ENCODE results near the gene GRB14.
"Not testable (repeated sequence)": the region's sequence is repeated elsewhere in the genome, so short reads cannot be mapped to it uniquely, and the experiment has no call there.

The GRB14 gene

DNA sequence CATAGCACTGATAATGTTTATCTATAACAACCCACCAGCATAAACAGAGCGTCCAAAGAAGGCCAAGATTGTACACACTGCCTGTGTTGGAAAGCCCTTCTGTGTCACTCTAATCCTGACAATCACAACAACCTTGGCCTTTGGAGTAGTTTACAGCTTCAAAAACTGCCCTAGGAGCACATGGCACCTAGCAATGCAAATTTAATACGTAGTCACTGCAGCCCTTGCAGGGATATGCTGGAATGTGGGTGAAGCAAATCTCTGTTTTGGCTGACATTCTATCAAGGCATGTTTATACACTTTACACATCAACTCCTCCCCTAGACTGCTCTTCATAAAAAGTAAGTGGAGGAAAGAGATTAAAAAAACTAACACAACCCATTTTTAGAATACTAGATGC, 66.8 kb downstream of the GRB14 start:
- no peak for DNase-seq

DNA sequence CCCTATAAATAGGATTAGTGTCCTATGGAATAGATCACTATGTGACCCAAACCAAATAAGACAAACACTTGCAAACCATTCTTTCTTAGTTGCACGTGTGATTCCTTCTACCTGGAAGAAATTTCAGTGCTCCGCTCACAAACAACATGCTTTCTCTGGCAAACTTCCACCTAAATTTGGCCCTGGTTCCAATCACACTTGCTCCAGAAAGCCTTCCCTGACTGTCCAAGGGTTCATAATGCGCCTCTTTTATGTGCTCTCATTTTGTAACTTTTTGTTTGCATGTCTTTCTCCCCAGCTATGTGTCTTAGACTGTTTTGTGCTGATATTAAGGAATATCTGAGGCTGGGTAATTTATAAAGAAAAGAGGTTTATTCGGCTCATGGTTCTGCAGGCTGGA, 69.8 kb downstream of the GRB14 start:
- no peak for DNase-seq

DNA sequence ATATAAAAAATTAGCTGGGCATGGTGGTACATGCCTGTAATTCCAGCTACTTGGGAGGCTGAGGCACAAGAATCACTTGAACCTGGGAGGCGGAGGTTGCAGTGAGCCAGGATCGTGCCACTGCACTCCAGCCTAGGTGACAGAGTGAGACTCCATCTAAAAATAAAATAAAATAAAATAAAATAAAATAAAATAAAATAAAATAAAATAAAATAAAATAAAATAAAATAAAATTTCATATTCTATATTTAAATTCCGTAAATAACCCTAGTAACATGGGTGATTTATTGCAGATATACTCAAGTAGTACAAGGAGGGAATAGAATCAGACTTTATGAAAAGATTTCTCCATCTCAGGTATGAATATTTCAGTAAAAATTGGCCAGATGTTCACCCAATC, 71.6 kb downstream of the GRB14 start:
- not testable (repeated sequence) for DNase-seq

GRCh38 chr2:164545484-164545883, 75.8 kb downstream of the GRB14 start:
- no peak for DNase-seq

DNA sequence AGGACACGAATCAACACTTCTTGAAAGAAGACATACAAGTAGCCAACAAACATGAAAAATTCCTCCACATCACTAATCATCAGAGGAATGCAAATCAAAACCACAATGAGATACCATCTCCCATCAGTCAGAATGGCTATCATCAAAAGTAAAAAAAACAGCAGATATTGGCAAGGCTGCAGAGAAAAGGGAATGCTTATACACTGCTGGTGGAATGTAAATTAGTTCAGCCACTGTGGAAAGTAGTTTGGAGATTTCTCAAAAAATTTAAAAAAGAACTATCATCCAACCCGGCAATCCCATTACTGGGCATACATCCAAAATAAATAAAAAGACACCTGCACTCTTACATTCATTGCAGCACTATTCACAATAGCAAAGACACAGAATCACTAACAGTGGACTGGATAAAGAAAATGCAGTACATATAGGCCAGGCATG, 78.7 kb downstream of the GRB14 start:
- DNase-seq: peak; percentile 16

GRCh38 chr2:164538240-164538866, 82.9 kb downstream of the GRB14 start:
- DNase-seq: peak; percentile 9

DNA sequence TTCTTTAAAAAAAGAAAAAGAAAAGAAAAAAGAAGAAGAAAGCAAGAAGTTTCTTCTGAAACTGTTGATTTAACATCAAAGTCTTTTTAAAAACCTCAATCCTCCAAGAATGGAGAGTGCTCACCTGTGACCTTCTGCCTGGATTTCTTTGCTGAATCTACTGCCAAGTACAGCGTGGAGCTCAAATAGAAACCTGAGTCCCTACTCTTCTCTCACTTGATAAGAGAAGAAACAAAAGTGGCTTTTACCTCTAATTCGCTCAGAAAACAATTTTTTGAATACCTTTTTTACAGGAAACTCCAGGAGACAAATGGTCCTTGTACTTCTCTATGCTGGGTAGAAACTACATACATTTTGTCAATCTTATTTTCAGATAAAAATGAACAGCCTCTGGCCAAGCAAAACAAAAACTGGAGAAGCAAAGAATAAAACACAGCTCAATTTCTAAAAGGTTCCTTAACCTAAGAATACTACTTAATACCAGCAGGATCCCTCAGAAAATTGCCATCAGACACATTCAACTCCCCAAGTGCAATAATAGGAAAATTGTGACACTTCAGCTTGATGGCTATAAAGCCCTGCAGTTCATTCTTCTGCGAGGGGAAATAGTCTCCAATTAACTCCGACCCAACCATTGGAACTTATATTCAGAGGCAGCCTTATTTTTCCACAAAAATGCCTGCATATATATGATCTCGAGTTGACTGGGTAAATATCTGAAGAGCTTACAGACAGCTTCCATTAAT, 85.8 kb downstream of the GRB14 start:
- DNase-seq: peak; percentile 2

- DNase-seq: no peak
Observed at GRCh38 chr2:164530464-164530863, 90.8 kb downstream of the GRB14 start.

GRCh38 chr2:164523726-164524125, 97.6 kb downstream of the GRB14 start:
- DNase-seq: no peak

DNA sequence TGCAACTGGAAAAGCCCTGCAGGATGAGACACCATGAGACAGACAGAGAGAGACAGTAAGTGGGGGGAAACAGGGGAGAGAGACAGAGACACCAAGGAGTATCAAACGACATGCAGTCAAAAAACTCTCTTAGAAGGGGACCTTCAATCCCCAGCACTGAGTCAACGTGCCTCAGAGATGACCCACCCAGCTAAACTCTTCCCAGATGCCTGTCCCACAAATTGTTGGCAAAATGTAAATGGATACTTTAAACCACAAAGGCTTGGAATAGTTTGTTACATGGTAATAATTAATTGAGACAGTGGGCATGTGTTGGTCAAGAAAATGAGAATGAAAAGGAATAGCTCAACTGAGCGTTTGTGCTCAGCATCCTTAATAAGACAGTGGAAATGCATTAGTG, 98.3 kb downstream of the GRB14 start:
- no peak for DNase-seq

DNA sequence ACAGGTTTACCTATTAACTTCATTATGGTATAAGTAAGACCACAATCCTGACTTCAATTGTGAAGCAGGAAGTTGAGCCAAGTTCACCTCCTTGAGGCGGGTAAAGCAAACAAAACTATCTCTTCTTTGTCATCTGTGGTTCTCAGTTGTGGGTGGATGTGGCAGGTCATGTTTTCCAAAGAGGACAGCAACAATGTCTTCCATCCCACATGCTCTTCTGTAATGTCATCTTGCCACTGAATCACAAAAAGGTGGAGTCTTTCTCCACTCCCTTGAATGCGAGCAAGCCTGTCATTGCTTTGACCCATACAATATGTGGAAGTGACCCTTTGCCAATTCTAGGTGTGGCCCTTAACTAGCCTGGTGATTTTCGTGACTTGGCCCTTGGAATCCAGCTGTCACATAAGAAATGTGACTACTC, 98.7 kb downstream of the GRB14 start:
- DNase-seq: no peak

DNA sequence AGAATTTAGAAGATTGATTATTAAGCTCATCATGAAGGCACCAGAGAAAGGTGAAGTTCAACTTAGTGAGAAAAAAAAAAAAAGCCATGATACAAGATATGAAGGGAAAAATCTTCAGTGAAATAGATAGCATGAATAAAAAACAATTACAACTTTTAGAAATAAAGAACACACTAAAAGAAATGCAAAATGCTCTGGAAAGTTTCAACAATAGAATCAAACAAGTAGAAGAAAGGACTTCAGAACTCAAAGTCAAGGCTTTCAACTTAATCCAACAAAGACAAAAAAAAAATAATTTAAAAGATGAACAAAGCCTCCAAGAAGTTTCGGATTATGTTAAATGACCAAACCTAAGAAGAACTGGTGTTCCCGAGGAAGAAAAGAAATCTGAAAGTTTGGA, 105.5 kb downstream of the GRB14 start:
- no peak for DNase-seq

DNA sequence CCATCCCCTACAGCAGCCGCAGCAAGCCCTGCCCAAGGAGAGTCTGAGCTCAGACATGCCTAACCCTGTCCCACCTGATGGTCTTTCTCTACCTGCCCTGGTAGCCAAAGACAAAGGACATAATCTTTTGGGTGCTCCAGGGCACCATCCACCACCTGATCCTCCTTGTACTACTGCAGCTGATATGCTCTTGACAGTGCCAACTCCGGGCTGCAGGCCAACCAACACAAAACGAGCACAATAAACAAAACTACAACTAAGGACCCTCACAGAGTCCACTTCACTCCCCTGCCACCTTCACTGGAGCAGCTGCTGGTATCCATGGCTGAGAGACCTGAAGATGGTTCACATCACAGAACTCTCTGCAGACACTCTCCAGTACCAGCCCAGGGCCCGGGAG, 106.3 kb downstream of the GRB14 start:
- no peak for DNase-seq

- no peak for DNase-seq
Observed at GRCh38 chr2:164514491-164514890, 106.8 kb downstream of the GRB14 start.

GRCh38 chr2:164512871-164513270, 108.4 kb downstream of the GRB14 start:
- no peak for DNase-seq

DNA sequence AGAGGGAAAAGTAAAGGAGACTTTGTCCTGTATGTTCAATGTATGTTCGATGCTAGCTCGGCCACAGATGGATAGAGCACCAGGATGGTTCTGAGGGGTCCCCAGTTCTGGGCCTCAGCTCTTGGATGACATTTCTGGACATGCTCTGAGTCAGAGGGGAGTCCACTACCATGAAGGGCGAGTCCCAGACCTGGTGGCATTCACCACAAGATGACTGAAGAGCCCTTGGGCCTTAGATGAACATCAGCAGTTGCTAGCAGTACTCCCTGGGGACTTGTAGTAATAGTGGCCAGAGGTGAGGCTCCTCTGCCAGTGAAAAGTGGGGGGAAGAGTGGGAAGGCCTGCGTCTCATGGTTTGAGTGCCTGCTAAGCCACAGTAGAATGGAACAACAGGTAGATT, 109.5 kb downstream of the GRB14 start:
- DNase-seq: no peak

DNA sequence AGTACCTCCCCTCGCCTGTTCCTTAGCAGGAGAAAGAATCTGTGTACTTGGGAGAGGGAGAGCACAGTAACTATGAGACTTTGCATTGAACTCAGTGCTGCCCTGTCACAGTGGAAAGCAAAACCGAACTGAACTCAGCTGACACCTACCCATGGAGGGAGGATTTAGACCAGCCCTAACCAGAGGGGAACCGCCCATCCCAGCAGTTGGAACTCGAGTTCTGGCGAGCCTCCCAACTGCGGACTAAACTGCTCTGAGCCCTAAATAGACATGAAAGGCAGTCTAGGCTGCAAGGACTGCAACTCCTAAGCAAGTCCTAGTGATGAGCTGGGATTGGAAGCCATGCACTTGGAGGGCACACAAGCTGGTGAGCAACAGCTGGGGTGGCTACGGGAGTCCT, 110.4 kb downstream of the GRB14 start:
- no peak for DNase-seq

DNA sequence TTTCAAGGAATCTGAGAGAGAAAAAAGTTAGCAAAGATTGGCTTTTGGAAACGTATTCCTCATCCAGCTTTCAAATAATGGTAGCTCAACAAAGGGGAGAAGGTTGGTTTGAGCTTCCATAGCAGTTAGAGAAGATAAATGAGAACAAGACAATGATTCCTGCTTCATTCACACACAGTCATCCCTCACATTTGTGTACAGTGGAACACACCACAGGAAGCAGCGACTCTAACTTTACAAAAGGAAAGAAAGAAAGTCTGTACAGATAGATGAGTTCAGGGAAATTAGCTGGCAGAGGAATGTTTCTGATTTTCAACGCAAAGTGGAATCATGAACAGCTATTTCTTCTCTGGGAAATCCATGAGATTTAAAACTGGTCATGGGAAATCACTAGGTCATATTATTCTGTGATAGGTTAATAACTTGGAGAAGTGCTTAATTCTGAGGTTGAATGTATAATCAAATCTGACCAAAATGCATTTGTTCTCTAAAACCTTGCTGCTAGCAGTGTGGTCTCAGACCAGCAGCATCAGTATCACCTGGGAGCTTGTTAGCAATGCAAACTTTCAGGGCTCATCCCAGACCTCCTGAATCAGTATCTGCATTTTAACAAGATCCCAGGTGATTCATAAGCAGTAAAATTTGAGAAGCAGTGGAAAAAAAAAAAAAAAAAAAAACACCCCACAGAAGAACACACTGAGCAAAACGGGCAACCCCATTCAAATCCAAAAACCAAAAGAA, 112.0 kb downstream of the GRB14 start:
- DNase-seq: no peak

GRCh38 chr2:164504253-164504652, 117.0 kb downstream of the GRB14 start:
- DNase-seq: peak; percentile 8

- DNase-seq: peak; percentile 62
Observed at GRCh38 chr2:164498836-164499235, 122.4 kb downstream of the GRB14 start.

DNA sequence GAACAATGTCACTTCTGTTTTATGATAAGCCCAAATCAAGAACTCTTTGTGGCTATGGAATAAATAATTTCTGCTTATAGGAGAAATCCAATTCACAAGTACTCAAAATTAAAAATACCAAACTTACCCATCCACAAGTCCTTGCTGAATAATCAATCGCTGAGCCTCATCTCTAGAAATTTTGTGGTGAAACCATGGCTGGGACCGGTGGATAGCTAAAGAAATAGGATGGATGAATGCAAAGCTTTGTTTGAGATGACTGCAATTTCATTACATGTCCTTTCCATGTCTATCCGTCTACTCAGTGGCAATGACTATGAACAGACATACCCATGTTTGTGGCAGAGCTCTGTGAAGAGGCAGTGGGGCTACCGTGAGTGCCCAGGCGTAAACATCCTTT, 124.4 kb downstream of the GRB14 start:
- DNase-seq: no peak

DNA sequence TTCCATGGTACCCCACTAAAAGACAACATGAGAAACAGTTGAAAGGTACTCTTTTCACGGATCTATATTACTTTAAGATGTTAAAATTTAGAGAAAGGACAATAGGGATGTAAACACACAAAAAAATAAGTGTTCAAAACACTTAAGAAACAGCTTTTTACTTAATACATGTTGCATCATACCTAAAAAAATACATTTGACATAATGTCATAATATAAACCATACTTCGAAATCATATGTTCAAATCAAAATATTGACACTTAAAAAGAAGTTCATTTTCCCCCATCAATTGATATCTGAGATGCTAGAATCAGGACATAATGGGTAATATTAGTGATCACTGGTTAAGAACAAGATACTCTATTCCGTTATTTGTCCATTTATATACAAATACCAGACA, 124.9 kb downstream of the GRB14 start:
- no peak for DNase-seq

- peak; percentile 3 for DNase-seq
Observed at GRCh38 chr2:164495491-164496223, 125.6 kb downstream of the GRB14 start.

Data from NCI-H146 (cell line).